ENCODE data around the gene PSAPL1.

The PSAPL1 gene, protein sequence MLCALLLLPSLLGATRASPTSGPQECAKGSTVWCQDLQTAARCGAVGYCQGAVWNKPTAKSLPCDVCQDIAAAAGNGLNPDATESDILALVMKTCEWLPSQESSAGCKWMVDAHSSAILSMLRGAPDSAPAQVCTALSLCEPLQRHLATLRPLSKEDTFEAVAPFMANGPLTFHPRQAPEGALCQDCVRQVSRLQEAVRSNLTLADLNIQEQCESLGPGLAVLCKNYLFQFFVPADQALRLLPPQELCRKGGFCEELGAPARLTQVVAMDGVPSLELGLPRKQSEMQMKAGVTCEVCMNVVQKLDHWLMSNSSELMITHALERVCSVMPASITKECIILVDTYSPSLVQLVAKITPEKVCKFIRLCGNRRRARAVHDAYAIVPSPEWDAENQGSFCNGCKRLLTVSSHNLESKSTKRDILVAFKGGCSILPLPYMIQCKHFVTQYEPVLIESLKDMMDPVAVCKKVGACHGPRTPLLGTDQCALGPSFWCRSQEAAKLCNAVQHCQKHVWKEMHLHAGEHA

DNA sequence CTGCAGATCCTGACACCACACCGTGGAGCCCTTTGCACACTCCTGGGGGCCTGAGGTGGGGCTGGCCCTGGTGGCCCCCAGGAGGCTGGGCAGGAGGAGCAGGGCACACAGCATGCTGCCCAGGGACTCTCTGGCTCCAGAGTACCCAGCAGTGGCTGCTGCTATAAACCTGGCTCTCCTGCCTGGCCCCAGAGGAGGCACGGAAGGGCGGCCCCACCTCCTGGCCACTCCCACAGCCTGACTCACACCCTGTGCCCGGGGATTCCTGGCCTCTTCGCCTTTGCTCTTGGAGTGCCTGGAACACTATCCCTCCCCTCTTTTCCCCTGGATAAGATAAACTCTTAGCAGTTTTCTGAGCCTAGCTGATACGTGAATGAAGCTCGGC, at the start of gene PSAPL1:
PSAPL1 (minus strand) TSS at position 165 of the 385 bp plus-strand sequence; CDS start at position 114, 51 bp downstream.
- DNase-seq, result no peak

- no peak for DNase-seq
Observed at GRCh38 chr4:7481227-7481626, 46.5 kb upstream of the PSAPL1 start.

DNA sequence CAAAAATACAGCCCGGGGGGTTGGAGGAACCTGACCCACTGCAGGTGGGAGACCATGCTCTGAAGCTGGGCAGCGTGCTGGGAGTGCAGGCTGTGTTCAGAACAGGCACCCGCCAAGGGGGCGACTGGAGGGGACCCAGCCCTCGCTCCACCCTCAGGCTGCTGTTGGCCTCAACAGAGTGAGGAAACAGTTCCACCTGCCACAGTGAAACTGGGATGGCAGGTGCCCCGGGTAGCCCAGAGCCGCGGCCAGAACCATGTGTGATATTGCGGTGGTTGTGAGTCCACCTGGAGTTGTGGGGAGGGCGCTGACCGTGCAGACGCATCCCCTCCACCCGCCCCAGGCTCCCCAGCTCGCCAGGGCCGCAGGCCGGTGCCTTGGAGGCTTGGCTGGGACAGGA, 45.7 kb upstream of the PSAPL1 start:
- no peak for DNase-seq

DNA sequence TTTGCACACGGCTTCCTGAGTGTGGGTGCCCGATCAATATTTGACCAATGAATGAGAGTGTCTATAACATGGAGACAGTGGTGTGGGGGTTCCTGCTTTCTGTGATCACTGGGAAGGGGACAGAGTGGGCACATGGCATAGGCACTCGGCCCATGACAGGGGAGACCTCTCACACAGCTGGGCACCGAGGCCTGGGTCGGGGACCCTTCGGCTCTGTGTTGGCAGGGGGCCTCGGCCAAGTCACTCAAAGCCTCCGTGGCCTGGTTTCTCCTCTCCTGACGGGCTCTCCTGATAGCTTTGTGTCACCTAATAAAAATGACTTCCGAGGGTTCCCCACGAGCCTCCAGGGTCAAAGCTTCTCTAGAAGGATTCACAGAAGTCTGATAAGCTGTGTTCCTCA, 43.9 kb upstream of the PSAPL1 start:
- DNase-seq, result no peak

- DNase-seq, result no peak
Observed at GRCh38 chr4:7477695-7478094, 43.0 kb upstream of the PSAPL1 start.

DNA sequence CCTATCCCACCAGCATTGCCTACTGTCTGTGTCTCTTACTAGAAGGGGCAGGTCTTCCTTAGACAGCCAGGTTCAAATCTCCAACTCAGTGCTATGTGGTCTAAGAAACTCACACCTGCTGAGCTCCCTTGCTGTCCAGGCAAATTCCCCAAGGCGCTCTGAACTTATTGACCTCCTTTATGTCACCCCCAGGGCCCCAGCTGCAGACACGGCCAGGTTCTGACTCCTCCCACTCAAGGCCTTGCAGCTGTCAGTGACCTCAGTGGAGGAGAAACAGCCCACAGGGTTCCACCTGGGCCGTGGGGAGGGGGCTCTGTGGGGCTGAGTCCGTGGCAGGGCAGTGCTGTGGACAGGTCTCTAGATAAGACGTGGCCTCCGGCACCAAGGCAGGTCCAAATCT, 42.1 kb upstream of the PSAPL1 start:
- DNase-seq, result no peak

GRCh38 chr4:7475207-7475606, 40.5 kb upstream of the PSAPL1 start:
- DNase-seq, result no peak

DNA sequence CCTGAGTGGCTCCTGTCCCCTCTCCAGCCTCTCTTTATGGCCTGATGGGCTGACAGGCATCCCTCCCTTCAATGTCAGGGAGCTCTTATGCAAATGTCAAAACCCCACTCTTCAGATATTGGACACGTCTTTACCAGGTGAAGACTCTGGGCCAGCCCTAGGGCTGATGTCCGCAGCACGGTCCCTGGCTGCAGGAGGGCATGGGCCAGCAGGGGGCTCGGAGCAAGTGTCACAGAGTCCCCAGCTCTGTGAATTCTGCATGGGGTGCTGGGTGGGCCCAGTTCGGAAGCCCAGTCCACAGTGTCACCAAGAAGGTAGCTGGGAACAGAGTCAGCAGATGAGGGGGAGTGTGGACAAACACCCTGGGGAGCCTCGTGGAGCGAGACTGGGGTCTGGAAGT, 39.6 kb upstream of the PSAPL1 start:
- no peak for DNase-seq

DNA sequence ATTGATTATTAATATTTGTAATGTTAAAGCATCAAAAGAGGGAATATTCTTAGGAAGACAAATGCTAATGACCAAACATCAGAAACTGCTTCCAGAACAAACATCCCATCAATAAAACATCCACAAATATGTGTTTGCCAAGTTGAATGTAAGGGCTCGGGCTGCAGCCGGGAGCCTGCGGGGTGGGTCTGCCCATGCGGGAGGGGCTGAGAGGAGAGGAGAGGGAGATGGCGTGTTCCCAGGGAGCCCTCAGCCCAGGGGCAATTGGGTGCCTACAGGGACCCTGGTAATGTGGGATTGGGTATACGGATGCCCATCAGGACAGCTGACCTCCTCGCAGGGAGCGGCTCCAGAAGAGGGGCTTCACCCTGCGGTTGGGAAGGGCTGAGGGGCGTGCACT, 38.4 kb upstream of the PSAPL1 start:
- no peak for DNase-seq

- no peak for DNase-seq
Observed at GRCh38 chr4:7472442-7473013, 37.8 kb upstream of the PSAPL1 start.

DNA sequence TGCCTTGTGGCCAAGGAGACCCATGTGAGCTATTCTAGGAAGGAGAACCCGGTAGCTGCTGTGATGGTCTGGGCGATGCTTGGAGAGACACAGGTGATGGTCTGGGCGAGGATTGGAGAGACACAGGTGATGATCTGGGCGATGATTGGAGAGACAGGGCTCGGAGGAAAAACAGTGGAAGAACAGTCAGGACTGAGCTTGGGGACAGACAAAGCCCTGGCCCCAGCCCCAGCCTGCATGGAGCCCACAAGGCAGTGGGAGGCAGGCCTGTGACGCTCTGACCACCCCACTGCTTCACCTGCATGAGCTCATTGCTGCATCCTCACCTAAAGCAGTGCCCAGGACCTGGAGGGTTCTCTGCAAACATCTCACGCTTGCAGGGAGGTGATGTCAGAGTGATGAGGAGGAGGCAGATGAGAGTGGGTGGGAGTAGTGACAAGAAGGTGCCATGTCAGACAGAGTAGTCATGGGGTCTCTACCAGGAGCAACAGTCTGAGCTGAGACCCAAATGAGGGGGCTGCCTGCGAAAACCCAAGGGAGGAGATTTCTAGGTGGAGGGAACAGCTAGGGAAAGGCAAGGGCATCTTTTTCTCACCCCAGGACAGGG, 35.9 kb upstream of the PSAPL1 start:
- no peak for DNase-seq

DNA sequence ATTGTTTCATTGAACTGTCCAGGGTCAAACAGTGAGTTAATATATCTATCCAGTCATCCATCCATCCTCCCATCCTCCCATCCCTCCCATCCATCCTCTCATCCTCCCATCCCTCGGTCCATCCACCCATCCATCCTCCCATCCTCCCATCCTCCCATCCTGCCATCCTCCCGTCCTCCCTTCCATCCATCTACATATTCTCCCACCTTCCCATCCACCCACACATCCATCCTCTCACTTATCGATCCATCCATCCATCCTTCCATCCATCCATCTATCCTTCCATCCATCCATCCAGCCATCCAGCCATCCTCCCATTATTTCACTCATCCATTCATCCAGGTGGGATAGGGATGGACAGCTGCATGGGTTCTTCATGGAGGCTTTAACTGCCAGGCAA, 35.4 kb upstream of the PSAPL1 start:
- no peak for DNase-seq

GRCh38 chr4:7469023-7469422, 34.3 kb upstream of the PSAPL1 start:
- DNase-seq, result no peak

DNA sequence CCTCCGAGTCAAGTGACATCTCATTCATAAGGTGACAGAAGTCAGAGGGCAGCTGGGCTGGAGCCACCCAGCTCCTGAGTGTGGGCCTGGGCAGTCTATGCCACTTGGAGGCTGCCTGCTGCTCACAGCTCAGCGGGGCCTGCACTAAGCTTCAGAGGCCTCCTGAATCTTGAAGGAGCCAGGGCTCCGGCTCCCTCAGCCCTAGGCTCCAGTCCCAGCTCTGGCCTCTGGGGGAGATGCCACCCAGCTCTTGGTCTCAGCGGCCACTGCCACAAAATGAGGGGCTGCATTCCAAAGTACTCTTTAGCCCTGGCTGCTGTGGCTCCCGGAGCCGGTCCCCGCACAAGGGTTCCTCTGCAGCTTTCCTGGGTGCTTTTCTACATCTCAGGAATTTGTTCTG, 32.7 kb upstream of the PSAPL1 start:
- no peak for DNase-seq

DNA sequence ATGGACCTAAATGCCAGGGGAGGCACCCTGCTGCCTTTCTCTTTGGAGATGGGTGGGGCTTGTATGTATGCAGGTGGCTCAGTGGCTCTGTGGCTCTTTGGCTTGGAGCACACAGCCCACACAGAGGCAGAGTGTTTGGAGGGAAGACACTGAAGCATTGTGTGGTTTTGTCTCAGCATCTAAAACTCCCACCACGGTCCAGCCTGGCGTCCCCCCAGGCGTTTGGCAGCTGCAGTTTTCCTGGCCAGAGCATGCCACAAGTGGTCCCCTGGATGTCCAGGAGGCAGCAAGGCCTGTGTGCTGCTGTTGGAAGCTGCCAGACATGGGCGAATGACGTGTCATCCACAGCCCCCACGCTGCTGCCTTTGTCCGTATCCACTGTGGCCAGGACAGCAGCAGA, 32.2 kb upstream of the PSAPL1 start:
- DNase-seq, result no peak

GRCh38 chr4:7466215-7466614, 31.5 kb upstream of the PSAPL1 start:
- no peak for DNase-seq

DNA sequence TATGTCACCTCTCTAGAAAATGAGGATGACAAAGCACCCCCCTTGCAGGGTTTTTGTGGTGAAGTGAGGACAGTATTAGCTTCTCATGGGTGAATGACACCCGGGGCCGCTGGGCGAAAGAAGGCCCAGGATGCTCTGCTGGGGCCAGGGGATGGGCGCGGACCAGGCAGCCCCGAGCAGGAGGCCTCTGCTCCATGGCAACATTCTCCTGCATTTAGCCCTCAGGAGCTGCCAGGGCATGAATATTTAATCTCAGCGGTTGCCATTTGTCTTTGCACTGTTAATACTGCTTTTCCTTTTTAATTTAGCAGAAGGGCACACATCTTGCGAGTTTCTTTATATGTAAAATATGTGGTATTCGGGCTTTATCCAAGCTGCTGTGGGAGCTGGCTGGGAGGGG, 30.3 kb upstream of the PSAPL1 start:
- no peak for DNase-seq

DNA sequence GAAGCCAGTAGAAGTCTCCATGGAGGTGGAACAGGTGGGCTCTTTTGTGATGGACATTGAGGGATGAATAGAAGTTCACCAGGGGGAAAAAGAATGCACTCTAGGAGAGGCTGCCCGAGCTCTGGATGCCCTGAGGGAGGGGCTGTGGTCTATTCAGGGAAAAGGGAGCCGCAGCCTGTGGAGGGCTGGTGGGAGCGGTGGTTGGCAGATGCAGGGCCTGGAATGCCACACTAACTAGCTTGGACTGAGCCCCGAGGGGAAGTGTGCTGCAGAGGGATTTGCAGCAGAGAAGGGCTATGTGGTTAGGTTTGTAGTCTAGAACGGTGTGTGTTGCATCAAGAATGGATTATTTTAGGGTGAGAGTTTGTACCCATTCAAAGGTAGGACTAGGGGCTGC, 29.5 kb upstream of the PSAPL1 start:
- no peak for DNase-seq

DNA sequence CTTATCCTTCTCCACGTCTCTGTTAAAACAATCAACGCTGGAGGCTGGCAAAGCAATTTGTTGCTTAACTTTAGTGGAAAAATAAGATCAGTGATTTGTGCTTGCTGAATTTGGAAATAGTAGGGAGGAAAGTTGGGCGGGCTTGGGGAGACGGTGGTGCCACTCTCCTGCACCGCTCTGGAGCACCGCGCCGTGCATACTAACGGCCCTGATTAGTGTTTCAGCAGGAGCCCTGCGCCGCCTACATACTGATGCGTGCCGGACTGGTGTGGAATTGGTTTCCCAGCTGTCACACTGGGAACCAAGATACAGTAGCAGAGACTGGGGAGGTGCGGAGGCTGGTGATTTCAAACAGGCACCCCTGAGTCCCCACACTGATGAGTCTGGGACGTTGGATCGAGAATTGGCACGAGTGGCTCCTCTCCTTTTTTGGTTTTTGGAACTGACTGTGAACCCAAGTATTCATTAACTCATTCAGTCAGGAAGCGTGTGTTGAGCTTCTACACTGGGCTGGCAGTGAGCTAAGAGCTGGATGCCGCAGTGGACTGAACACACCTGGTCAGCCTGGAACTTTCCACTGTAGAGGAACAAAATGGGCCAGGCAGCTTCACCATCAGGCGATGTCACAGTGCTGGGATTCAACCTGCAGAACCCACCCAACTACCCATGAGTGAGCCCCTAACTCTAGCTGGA, 29.0 kb upstream of the PSAPL1 start:
- no peak for DNase-seq

DNA sequence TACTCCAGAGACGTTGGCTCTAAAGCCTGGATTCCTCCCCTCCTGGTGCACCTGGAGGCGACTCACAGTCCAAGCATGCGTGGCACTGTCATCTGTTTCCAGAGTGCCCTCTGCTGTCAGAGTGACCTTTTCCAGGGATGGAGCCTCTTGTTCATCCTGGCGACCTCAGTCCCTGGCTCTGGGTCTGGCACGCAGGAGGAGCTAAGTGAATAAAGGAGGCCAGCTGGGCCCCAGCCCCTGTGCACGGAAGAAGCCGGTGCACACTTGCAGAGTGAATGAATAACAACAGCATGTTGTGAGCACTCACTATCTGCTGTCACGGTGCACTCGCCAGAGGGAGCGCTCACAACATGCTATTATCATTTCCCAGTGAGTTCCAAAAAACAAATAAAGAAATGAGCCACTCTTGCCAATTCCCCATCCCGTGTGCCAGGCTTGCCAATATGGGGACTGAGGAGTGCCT, 27.8 kb upstream of the PSAPL1 start:
- no peak for DNase-seq

DNA sequence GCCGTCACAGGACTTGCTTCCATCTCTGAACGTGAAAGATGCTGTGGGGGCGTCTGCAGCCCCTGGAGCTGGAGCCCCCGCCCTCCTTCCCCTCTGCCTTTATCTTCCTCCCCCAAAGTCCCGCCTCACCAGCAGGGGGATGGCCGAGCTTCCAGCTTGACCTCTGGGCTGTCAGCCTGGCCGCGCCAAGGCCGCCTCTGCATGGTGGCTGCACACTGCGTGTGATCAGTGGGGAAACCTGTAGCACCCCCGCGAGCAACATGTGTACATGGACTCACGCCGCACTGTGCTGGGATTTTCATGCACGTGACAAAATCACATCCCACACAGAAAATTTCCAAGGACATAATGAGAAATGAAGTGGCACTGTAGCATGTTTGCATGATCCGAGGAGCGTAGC, 26.5 kb upstream of the PSAPL1 start:
- no peak for DNase-seq

DNA sequence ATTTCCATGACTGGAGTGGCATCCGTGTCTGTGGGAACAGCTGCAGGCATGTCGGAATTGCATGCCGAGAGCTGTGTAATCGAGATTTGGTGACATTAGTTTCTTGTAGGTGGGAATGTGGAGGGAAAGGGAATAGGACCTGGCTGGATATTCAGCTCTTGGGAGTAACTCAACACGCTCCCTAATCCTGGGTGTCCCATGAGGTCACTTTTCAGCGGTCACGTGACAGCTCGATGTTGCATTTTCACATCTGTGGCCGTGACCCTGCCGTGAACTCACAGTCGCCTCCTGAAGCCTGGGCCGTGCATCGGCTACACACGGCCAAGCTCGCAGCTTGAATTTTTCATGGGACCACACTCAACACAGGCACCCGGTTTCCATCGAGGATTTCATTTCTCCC, 25.8 kb upstream of the PSAPL1 start:
- no peak for DNase-seq

DNA sequence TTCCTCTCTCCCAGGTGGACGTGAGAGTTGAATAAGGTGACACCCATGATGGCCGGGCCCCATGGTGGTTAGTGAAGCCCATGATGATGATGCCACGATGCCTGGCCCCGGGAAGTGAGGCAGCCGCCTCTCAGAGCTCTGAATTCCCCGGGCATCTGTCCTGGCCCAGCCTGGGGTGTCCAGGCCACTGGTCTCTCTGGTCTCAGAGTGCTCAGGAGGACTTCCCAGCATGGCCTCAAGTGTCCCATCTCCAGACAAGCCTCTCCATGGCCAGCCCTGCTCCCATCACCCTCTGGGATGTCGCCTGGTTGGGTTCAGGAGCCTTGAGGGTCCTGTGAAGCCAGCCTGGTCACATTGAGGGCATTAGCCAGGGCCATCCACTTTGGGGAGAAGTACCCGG, 24.7 kb upstream of the PSAPL1 start:
- no peak for DNase-seq

DNA sequence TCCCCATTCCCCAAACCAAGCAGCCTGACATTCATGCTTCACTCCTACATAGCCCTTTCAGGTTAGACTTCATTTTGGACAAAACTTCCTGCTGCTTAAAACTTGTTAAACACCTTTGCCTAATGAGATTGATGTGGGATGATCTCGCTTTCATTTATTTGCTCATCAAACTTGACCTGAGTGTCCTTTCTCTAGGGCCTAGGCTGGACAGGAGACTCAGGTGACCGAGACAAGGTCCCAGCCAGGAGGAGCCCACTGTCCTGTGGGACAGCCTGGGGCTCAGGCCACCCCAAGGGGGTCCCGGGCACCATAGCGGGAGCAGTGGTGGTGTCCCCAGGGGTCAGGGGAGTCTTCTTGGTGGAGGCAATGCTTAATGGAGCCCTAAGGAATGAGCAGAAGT, 23.7 kb upstream of the PSAPL1 start:
- DNase-seq, result no peak
